NCI-H748 (cell line): ENCODE results near the gene SRGAP1.

ENCODE experiments used
- DNase-seq: peaks from one replicate; lab custom pipeline; 2025; ENCODE audit not compliant: unreplicated experiment; lab: John Stamatoyannopoulos, UW

The SRGAP1 gene

DNA sequence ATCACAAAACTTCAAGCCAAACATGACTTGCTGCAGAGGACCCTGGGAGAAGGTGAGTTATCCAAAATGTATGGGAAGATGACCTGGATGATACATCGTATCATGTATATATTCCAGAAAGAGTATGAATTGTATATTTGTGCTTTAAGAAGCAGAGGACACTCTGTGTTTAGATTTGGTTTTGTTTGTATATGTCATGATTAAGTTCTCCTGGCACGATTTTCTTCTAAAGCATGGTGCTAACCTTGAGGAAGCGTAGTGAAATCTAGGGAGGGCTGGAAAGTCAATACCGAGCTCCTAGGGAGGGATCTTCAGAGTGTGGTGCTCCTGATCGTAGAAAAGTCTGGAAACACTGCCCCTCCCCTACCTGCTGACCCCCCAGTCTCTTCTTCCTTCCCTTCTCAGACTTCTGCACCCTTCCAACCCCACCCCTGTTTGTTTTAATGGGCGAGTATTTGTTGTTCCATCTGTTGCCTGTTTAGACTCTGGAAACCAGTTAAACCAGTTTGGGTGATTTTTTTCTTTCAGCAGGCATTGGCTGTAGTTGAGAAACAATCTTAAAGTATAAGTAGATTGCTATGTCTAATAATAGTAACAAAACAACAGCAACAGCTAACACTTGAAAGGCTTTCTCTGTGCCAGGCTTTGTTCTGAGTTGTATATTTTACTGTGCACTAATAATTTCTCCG, 236.0 kb downstream of the SRGAP1 start:
- DNase-seq, result peak; percentile 94

DNA sequence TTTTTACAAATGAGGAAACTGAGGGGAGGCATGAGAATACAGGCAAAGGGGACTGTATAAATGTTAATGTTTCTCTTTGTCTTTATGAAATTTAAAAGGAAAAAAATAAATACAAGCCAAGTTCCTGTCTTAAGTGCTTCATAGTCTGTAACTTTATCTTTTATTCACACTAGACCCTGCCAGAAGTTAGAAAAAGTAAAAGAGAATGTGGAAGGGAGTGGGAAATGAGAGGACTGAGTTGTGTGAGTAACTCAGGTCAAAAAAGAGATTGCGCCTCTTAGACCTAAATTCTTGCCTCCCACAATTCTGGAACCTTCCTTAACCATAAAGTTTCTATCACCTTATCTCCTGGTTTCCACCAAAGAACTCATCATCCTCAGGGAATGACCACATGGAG, 236.5 kb downstream of the SRGAP1 start:
- DNase-seq, result no peak

DNA sequence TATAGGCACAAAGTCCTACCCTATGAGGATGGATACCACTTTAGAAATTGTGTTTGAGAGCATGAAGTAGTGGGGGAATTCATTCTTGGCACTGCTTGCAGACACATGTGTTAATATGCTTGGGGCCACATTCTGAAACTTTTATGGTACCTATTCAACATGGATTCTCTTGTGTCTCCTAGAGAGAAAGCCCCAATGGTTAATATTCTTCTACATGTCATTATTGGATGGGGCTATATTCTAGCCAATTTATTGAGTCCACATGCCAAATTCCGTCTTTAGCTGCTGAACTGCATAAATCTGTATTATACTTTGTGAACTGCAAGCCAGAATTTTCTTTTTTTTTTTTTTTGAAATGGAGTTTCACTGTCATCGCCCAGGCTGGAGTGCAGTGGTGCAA, 237.6 kb downstream of the SRGAP1 start:
- no peak for DNase-seq

DNA sequence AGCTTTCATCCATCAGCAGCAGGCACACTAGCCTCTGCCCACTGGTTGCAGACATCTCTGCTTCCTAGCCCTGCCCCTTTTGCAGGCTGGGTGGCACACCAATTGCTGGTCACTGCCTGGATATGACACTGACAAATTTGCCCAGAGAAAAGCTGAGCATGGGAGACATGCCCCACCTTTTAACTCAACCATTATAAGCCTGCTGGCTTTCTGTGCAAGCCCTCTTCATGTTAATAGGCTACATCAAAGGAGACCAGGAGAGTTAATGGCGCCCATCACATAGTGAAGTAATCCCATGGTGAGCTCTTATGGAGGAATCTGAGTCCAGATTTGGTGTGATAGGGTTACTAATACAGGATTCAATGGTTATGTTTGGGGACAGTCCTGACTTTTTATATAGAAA, 238.4 kb downstream of the SRGAP1 start:
- DNase-seq, result peak; percentile 46

DNA sequence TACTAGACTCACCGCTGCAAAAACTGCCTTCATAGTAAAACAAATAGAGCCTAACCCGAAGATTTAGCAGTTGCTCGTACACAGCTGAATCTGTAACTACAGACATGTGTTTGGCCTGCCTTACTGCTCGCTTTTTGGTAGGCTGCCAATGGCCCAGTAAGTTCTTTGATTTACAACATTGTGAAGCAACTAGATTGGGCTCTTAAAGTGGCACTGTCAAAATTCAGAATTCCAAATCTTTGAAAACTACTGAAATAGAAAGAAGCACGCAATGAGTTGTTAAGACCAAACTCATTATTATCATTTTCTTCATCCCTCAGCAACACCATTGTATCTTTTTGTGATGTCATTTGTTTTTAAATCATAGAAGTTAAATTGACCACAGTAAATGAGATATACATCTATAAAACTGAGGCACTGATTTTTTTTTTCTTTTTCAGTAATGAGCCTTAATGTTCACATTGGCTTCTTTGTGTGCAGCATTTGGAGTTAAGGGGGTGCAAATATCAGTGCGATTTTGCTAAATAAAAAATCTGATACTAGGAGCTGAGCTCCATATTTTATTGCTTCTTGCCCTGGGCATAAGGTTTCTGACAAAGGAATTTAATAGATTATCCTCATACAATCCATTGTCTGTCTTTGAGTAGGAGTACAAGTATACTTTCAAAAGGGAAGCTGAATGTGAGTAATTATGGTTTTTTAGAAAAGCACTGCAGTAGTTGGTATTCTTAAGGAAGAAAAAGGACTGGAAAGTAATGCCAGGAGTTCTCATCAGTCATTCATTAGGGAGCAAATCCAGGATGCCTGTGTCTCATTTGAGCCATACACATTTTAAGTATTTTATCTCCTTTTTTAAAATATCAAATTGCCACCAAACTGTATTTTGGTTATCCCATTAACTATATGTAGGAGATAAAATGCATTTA, 239.0 kb downstream of the SRGAP1 start:
- DNase-seq, result peak; percentile 39

DNA sequence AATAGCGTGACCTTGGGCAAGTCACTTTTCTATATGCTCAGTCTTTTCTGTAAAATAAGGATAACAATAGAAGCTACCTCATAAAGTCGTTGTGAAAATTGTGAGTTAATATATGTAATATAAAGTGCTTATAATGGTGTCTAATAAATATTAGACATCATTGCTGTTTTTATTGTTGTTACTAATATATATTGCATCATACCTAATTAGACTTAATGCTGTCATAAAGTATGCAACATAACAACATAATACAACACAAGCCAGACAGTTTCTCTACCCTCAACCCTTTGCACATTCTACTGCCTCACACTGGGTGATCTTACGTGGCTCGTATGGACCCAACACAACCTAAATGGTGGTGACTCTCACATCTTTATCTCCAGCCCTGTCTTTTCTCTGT, 240.7 kb downstream of the SRGAP1 start:
- DNase-seq, result no peak

DNA sequence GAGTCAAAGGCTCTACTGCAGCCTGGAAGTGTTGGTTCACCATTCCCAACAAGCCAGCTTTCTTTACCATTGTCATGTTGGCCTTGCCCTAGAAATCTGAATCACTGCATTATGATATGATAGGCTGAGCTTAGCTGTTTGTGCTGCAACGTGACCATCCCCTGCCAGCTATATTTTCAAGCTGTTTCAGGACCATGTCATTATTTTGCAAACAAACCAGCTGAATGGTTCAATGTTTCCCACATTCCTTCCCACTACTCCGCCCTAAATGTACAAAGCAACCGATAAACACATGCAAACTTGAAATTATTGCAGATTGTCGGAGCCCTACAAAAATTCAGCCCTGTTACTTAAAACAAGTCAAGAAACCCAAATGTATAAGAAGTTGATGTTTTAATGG, 241.5 kb downstream of the SRGAP1 start:
- no peak for DNase-seq

DNA sequence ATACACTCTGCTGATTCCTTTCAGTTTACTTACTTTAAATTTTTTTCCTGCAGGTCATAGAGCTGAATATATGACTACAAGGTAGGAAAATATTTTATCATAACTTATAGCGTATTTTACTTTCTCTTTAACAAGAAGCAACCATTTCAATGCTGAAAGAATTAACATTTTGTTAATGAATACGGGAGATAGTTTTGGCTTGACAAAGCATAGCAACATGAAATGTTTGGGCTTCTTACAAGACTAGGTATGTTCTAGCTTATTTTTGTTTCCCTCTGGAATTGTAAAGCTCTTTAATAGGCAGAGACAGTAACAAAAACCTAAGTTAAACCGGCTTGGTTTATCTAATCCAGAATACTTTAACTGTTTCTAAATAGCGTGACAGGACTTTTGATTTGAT, 242.4 kb downstream of the SRGAP1 start:
- no peak for DNase-seq

DNA sequence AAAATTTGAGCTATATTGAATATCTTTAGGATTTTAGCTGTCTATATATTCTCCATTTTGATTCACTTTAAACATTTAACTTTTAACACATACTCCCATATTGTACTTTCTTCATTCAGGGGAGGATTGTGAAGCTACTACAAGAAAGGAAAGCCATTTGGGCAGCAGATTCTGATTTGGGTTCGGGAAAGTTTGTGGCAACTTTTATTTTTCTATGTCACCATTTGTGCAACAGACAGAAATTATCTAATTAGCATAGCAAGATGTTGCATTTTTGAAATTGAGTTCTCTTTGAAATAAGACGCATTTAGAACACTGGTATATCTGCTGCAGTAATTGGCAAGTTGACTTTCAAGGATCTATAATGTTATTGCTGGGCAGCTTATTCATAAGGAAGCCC, 243.3 kb downstream of the SRGAP1 start:
- no peak for DNase-seq

DNA sequence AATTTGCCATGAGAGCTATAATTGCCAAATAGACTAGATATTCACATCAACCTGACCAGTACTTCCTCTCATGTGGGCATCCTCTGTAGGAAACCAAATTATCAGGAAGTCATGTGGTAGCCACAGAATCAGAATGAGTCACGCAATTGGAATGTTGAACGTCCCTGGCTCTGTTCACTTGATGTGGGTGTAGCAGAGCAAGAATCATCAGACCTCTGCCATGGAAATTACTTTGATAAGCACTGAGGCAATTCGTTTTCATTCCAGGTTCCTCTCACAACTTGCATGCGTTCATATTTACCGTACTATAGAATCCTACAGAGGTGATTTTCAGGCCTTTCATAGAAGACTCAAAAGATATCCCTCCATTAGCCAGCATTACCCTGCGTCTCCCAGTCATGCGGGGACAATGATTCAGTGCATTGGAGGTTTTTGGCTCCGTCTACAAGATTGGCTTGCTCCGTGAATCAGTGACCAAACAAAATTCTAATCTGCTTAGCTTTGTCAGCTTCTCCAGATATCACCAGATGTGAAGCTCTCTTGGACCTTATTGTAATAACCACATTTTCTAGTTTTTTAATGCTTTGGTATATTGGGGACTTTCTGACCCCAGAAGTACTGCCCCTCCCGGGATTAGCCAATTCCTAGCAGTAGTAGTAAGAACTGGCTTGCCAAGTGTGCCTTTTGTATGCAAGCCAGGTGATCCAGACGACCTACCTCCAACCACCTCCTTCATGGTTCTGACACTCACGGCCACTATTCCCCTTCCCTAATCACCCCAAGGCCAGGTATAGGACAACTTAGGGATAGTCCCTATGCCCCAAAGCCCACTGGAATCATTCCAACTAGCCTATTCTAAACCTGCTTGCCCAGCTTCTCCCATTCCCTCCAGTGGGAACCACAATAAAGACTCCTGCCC, 244.2 kb downstream of the SRGAP1 start:
- DNase-seq, result peak; percentile 29

DNA sequence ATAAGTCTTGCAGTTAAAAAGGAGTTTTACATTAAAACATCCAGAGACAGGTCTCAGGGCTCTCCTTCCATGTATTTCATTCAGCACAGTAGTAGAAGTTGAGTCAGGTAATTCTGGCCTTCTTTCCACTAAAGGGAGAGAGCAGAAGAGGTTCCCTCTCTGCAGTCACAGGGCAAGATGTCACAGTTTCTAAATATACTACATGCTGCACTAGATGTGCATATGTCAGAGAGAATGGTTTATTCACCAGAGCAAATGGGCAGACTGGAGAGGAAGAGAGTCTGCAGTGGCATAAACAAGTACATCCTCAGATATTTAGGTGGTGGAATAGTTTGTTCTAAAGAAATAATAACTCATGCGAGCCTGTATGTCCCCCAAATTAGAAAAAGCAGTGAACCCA, 245.5 kb downstream of the SRGAP1 start:
- DNase-seq, result no peak

DNA sequence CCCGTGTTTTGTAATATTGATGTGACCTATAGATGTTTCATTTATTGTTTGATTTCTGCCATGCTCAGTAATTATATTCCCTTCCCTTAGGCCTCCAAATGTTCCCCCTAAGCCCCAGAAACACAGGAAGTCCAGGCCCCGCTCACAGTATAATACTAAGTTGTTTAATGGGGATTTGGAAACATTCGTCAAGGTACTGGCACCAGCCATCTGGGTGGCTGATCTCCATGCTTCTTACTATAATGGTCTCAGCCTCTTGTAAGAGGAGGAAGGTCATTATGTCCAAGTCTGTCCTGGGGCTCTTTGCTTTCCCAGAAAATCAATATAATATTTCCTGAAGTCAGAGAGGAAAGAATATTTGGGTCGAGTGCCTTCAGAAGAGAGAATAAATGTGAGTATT, 246.7 kb downstream of the SRGAP1 start:
- DNase-seq, result no peak

DNA sequence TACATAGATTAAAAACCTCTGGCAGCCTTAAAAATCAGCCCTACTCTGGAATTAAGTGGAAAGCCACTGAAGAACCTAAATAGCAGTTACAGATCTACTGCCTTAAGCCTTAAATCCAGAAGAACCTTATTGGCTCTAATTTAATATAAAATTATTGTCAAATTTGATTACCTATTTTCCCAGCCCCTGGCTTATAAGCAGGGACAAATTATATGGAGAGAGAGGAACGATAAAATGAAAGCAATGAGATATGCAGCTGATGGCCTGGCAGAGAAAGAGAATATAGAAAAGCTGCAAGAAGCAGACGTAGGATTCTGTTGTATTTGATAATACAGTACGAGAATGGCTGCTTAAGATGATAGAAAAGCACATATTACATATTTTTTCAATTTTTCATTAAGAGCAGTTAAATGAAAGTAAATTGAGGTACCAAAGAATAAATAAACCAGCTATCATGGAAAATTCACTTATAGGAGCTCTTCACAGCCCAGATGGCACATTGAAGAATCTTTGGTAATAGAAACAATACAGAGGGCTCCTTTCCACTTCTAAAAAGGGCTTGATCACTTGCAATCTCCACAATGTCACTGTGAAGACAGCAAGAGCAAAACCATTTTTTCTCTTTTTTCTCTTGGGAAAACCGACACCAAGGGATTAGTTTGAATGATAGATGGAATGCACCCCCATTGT, 248.2 kb downstream of the SRGAP1 start:
- DNase-seq, result no peak

DNA sequence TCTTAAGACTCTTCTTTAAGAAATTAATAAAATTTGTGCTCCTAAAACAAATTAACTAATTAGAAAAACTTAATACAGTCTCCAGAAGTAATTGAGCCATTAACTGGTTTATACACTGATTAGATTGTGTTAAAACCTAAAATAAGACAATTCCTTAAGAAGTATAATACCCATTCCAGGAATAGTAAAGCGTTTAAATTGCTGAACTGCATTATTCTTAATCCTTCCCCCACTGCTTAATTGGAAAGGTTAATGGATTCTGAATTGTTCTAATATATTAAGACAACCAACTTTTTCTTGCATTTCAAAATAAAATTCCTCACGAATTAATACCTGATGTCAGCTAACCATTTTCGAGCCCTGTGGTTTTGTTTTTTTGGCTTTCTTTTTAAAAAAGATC, 249.2 kb downstream of the SRGAP1 start:
- no peak for DNase-seq

DNA sequence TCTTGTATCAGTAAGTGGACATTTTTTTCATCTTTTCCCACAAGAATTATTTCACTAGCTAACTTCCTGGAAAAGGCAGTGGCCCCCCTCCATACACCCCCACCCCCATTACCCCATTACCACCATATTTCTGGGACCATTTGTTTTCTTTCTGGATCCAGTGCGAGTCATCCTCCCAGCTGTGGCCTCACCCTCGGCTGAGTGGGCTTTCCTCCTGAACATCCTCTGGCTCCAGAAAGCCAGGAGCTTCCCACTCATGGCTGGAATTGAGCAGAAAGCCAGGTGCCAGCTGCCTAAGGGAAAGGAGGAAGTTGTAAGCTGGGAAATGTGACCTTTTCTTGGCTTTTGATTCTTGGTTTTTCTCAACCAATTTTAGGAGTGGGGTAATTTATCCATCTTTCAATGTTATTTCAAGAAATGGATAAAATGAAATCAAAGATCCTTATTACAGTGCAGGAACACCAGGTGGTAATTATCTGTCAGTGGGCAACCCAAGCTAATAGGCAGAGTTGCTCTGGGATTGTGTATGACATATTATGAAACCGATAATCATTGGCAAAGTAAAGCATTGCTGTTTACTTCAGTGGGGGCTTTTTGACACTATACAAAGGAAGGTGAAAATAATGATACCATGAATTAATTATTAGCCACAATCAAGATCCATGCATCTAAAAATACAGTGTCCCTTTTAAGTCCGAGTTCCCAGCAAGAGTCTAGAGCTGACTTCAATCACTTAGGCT, 253.0 kb downstream of the SRGAP1 start:
- no peak for DNase-seq

DNA sequence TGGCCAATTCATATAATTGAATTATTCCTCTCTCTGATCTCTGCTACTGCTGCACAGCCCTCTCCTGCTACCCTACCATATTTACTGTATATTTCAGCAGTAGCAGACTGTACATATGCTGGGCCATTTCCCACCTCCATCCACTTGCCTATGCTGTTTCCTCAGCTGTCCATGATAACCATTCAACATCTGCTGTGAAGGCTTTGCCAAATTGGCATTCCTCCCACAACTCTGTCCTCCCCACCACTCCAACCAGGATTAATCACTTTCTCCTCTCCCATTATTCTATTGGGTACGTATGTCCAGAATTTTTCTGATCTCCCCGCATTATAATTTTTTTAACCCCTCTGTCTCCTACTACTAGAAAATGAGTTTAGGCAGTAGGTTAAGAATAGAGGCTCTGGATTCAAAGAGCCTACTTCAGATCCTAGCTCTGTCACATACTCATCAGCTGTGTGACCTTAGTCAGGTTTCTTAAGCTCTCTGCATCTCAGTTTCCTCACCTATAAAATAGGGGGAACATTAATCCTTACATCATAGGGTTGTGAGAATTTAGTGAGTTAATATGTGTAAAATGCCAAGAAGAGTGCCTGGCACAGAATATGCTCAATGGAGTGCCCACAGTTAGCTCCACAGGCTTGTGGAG, 254.3 kb downstream of the SRGAP1 start:
- no peak for DNase-seq

DNA sequence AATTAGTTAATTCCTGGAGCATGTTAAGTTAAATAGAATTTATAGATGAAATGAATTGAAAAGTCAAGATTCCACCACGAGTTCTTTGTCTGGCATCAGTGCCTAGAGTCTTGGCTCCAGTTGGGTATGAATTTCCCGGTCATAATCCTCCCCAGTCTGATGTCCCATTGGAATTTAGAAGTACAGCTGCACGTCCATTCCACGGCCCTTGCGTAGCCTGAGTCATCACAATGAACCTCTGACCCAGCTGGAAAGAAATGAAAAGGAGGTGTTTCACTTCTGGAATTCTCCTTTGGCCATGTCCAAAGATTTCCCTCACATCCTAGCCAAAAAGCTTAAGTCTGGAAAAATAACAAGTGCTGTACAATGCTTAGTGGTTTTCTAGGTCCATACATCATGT, 254.9 kb downstream of the SRGAP1 start:
- DNase-seq, result no peak

DNA sequence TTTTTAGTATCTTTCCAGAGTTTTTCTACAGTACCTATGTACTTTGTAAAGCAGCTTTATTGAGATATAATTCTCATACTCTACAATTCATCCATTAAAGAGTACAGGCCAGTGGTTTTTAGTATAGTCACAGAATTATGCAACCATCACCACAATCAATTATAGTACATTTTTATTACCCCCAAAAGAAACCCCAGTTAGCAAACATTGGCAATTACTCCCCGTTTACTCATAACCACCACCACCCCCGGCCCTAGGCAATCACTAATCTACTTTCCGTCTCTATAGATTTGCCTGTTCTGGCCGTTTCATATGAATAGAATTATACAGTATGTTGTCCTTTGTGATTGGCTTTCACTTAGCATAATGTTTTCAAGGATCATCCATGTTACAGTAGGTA, 257.8 kb downstream of the SRGAP1 start:
- no peak for DNase-seq

DNA sequence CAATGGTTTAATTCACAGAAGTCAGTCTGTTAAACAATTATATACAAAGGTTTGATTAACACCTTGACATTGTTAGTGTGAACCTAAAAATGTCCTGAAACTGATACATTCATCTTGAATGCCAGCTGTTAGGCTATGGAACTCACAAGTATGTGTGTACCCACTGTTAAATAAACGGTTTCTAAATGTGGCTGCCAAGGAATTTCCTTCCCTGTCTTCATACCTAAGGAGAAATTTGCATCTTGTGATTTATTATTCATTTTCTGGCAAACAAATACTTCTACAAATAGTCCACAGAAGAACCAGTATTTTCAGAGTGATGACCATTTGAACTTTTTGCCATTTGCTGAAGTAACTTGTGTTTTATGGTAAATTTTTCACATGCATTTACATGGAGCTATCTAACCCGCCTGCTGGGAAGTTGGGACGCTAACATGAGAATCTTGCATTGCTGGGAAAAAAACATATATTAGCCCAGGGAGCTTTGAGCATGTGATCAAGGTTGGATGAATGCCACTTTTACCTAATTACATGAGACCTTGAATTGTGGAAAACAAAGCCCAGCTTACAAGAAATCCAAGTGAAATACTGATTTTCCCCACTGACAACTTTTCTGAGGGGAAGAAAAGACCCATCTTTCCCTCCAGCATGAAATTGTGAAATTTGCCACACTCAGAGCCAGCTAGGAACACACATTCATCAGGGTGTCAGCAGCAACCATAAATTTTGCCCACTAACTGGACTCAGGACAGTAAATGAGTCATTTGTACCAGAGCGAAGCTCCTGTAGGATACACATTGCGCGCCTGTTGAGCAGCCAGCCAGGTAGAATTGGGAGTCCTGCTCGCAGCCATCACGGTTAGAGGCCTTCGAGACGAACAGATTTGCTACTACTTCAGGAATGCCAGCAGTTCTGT, 259.6 kb downstream of the SRGAP1 start:
- DNase-seq, result no peak
